GM19372 (cell line): ENCODE results near the gene TSPYL1.
A peak's percentile ranks its signal among the peaks of the same experiment; 100 is the strongest.
"Not testable (repeated sequence)": the region's sequence is repeated elsewhere in the genome, so short reads cannot be mapped to it uniquely, and the experiment has no call there.

Experiments used
- ATAC-seq: cut with Tn5 transposase; IDR thresholded peaks from one replicate; pipeline ENCODE4 v1.9.1; 2021; ENCODE audit warnings: mild to moderate bottlenecking, low read depth, moderate library complexity; ENCODE audit not compliant: unreplicated experiment

Gene TSPYL1

DNA sequence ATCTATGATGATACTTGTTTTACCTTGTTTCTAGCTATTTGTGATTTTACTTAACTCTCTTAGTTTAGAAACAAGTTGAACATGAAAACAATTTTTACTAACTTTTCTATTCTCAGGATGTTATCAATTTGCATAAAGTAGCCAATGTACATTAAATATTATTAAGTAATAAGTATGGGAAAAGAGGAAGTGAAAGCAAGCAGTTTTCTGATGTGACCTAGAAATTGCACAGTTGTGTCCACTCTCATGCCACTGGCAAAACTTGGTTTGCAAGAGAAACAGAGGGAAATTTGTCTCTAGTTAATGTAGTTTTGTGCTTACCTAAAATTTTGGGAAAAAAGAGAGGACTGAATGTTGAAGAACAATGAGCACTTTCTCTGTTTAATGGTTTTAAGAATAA is 19.2 kb upstream of the TSPYL1 start:
- ATAC-seq: peak; percentile 68

DNA sequence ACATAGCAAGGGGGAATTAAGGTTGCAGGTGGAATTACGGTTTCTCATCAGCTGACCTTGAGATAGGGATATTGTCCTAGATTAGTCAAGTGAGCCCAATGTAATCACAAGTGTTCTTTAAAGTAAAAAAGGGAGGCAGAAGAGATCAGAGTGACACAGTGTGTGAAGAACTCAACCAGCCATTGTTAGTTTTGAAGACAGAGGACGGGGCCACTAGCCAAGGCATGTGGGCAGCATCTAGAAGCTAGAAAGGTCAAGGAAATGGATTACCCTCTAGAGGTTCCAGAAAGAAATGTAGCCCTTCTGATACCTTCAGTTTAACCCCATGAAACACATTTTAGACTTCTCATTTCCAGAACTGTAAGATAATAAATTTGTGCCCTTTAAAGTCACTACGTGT is 18.5 kb upstream of the TSPYL1 start:
- ATAC-seq: no peak

DNA sequence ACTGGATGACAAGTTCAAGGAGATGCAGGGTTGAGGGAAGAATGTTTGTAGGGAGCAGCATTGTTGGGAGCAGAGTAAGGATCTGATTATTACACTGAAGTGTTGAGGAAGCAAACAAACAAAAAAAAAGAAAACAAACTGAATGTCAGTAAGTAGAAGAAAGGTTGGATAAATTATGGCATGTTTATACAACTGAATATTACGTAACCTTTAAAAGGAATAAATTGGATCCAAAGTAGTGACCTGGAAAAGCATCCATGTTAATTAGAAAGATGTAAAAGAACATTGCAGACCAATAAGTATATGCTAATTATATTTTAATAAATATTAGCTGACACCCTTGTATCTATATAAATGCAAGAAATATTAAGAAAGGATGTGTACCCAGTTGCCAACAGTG is 12.8 kb upstream of the TSPYL1 start:
- ATAC-seq: no peak

DNA sequence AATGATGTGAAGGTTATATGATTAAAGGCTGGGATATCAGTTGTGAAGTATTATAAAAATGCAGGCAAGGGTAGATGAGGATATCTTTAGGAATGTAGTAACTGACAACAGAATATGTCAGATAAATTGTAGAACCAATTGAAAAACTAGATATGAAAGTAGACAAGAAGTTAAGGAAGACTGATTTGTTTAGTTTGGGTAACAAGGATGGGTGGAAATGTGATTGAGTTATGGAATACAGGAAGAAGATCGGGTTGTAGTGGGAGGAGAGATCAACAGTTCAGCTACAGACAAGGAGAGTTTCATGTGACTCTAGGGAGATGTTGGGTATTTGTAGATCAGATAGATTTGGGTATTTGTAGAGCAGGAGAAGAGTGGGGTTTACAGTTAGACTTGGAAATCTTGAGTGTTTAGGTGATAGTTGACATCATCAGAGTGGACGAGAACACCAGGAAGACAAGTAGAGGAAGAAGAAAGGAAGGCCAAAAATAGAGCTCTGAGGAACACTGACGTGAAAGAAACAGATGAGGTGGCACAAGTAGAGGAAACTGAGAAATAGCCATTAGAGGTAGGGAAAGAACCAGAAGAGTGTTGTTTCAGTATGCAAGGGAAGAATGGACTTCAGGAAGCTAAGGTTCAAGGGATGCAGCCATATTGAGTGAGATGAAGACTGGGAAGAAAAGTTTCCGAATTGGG is 12.1 kb upstream of the TSPYL1 start:
- no peak for ATAC-seq

DNA sequence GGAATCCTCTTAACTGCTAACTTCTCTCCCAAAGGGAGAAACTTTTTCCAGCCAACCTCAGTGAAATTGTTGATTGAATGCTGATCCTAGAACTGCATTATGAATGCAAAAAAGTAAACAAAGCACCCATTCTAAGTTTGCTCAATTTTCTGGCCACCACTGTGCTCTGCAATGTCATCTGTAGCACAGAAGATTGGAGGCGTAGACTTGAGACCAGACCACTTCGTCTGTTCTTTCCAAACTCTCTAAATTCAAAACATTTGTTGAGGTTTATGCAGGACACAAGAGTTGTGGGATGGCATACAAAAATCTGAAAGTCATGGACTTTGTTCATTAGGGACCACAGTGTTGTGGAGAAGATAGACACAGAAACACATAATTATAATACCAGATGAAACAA is 11.1 kb upstream of the TSPYL1 start:
- ATAC-seq: no peak

DNA sequence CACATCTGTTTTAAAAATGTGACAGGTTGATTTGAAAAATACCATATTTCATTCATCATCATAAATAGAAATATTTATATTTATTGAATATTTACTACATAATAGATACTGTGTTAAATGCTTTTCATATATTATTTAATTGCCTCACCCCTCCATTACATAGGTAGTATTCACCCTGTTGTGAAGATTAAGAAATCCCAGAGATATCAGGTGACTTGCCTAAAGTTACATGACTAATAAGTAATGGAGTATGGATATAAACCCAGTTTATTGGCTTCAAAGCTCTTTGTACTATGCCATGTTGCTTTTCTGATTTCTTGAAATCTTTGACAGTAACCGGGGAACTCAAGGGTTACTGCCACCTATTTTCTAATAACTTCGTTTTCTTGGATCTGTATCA is 10.1 kb upstream of the TSPYL1 start:
- no peak for ATAC-seq

DNA sequence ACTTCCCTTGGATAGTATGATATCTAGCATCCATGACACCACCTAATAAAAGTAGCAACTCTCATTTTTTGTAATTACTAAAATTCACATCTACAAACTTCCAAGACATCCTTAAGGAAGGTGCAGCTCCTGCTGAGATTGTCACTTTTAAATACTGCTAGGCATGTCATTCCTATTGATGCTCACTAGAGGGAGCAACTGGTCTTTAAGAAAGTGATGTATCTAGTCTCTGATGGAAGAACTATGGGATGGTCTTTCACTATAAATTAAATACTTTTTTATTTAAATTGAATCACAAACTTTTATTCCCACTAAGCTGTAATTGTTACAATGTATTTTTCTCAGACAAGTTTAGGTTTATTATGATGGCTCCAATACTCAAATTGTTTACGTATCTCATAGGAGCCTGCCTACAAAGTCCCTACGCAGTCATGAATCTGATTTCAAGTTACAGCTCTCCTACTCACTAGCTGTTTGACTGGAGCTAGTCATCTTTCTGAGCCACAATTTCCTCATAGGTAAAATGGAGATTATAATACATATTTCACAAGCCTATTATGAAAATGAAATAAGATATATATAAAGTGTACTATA is 8.1 kb upstream of the TSPYL1 start:
- ATAC-seq: no peak

DNA sequence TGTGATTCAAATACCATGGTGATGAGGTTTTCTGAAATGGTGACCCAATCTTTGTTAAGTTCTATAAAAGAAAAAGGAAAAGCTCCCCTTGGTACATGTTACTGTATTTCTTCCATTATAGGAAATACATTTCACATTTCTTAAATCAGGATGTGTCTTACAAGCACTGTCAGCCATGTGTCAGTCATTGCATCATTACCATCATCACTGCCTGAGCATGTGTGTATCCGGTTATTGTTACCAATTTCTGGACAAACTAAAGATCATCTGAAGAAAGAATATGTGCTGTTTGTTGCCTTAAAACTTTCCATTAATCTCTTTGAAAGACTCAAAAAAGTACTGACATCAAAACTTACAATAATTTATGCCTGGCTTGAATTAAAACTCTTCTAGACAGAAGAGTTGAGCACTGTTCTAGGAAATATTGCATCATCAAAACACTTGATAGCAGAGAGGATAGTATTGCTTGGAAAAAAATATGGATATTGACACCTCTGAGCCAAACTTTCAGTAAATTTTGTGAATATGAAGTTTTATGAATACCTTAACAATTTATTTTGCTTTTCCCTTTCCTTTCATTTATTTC is 7.1 kb upstream of the TSPYL1 start:
- ATAC-seq: no peak

DNA sequence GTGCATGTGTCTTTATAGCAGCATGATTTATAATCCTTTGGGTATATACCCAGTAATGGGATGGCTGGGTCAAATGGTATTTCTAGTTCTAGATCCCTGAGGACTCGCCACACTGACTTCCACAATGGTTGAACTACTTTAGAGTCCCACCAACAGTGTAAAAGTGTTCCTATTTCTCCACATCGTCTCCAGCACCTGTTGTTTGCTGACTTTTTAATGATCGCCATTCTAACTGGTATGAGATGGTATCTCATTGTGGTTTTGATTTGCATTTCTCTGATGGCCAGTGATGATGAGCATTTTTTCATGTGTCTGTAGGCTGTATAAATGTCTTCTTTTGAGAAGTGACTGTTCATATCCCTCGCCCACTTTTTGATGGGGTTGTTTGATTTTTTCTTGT is 5.3 kb upstream of the TSPYL1 start:
- ATAC-seq: not testable (repeated sequence)

DNA sequence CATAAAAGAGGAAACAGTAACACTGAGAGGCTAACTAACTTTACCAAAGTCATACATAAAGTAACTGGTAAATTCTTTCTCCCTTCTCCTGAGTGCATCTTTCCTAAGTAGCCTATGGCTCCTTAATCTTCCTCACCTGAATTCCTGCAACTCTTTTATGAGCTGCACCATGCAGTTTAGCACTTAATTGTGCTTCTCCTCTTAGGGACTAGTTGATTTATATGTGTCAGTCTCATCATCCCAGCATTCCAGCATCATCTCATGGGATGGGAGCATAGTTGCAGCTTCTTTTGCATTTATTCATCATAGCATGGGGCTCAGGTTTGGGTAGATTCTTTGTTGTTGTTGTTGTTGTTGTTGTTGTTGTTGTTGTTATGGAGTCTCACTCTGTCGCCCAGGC is 3.5 kb upstream of the TSPYL1 start:
- ATAC-seq: no peak

DNA sequence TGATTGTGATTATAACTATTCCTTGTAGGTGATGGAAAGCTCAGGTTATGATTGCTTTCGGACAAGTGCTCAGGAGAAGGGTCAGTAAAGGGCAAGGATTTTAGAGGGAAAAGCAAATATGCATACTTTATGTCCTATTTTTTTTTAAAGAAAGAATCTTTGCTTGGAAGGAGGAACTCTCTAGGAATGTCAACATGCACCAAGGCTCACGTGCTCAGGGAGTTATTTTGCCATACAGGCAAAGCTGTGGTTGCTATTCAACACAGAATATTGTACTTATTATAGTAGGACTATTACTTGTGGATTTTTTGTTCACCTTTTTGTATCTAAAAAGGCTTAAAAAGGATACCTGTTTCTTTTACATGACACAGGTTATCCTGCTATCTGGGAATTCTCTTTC is 3.0 kb upstream of the TSPYL1 start:
- no peak for ATAC-seq

DNA sequence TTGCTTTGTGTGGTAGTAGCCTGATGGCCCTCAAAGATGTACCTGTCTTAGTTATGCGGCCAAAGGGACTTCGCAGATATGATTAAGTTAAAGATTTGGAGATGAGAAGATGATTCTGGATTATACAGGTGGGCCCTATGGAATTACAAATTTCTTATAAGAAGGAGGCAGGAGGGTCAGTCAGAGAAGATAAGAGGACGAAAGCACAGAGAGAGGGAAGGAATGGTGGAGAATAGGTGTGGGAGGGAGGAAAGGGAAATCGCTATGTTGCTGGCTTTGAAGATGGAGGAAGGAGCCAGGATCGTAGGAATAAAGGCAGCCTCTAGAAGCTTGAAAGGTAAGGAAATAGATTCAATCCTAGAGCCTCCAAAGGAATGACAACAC is 1.2 kb upstream of the TSPYL1 start:
- ATAC-seq: no peak

DNA sequence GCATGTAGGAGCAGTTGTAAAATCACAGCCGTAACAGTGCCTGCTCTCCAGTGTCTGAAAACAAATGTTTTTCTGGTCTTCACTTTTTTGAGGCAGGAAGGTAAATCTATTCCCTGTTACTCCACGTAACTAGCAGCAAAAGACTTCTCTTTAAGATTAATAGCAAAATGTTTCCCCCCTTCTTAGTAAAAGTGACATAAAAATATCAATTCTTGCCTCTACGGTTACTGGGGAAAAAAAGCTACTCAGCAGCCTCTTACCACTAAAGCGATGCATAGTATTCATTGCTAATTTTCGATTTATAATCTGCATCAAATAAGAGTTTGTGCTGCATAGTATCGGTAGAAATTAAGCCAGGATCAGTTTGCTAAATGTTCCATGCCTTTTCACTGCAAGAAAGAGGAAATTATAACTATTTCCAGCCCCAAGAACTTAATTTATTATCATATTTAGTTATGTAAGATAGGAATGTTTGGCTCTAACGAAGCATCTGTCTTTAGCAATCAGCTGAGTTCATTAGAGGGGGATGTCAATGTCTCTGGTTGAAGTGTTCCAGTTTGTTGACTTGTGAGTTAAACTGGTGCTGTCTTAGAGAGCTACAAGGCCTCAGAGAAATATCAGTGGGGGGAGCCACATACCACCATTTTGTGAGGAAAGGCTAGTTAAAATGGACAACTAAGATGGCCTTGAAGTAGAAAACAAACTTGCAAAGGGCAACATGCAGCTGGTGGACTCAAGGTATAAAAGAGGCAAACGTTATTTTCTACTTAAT is 617 bp upstream of the TSPYL1 start:
- ATAC-seq: no peak

DNA sequence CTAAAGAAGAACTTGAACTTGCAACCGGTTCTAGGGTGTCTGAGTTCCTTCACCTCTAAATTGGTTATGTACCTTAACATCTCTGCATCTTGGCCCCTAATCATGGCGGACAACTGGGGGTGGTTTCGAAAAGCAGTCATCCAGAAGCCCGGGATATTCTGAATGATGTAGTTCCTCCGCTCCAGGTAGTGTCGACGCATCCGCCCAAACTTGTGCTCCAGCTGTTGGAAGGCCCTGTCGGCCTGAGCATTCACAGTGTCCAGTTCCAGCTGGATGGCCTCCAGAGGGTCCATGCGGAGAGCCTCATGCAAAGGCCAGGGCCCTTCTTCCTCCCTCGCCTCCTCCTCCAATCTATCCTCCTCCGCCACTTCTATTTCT is 887 bp downstream of the TSPYL1 start:
- no peak for ATAC-seq

DNA sequence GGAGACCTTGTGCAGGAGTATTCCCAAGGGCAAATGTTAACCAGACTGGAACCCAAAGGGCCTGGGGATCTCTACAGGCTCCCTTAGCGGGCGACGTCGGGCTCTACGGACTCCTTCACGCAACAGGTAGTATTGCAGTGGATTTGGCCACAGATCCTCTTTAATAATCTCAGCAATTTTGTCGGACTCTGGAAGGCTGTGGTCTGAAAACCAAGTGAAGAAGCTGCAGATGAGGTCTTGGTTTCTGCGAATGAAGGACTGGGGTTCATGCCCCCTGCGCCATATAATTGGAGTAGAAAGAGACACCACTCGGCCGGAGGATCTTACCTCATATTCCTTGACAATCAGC is 1.3 kb downstream of the TSPYL1 start:
- ATAC-seq: no peak

DNA sequence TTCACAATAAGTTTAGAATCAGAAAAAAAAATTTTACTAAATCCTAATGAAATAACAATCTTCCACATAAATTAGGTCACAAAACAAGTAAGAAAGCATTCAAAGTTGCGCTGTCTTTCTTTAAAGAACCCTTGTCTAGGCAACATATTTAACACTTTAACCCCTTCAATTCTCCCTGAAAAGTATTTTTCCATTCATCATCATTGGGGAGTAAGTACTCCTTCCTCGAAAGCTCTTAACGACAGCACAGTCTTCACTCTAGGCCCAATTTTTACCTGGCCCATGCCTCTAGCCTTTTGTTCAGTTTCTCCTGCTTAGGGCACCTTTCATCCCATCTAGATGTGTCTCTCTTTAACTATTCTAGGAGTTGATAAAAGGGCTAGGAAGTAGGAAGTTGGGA is 2.6 kb downstream of the TSPYL1 start:
- no peak for ATAC-seq

DNA sequence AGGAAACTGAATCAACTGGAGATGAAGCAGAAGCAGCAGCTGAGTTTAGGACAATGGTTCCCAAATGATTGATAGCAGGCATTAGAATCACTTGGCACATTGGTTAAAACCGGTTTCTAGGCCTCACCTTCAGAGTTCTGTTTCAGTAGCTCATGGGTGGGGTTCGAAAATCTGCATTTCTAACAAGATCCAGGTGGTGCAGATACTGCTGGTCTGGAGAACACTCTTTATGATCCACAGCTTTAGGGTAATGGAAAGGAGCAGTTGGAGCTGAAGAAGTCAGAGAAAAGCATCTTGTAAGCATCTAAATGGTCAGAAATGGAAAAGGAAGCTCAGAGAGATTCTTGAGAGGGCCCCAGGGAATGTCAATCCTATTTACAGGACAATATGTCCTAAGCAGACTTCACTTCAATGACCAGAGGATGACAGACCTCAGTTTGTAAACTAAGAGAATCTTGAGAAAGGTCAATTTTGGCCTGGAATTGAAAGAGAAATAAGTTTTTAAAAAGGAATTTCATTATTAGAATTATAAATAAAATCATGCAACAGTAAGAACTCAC is 8.5 kb downstream of the TSPYL1 start:
- no peak for ATAC-seq

DNA sequence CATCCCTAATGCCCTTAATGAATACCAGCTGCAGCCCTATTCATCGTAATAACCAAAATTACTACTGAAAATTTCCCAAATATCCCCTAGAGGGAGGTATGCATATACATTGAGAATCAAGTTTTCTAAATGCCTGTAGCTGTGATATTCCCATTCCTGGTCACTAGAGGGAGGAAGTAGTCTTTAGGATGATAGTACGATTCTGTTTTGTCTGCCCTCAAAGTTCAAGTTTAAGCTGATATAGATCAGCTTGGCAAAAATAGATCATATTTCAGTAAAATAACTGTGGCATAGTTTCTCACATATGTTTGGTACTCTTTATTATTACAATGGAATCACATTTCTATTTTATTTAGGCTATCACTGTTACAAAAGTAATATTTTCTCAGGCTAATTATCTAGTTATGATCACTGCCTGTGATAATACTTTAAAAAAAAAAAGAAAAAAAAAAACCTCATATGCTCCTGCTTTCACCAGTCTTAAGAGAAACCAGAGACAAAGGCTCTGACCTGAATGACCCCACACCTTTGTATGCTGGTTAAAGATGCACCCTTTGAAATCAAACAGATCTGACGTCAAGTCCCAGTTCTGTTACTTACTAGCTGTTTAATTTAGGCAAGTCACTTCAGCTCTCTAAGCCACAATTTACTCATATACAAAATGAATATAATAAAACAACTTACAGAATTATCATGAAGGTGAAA is 11.0 kb downstream of the TSPYL1 start:
- peak; percentile 85 for ATAC-seq

DNA sequence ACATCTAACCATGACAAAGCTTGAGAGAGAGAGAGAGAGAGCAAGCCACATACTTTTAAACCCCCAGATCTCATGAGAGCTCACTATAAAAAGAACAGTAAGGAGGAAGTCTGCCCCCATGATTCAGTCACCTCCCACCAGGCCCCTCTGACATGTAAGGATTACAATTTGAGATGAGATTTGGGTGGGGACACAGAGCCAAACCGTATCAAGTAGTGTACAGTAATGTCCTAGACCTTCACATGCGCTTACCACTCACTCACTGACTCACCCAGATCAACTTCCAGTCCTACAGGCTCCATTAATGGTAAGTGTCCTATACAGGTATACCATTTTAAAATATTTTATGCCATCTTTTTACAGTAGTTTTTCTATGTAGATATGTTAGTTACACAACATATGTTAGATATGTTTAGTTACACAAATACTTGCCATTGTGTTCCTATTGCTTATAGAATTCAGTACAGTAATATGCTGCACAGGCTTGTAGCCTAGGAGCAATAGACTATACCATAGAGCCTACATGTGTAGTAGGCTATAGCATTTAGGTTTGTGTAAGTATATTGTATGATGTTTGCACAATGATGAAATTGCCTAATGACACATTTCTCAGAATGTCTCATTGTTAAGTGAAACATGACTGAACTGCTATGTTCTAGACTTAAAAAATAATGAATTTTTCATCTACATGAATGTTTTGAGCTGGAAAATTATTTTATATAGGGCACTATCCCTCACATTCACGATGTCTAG is 11.7 kb downstream of the TSPYL1 start:
- peak; percentile 11 for ATAC-seq

DNA sequence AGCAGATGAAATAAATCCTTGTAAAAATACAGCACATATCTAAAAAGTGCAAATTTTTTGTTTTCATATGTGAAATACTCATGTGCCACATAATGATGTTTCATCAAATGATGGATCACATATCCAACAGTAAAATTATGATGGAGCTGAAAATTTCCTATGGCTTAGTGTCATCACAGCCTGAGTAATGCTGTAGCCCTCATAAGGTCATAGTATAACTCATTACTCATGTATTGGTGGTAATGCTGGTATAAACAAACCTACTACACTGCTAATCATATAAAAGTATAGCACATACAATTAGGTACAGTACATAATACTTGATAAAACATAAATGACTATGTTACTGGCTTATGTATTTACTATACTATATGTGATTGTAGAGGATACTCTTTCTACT is 12.9 kb downstream of the TSPYL1 start:
- ATAC-seq: no peak
